ENCODE data around the gene FNDC8.

GRCh38 chr17:35152421-35153140 is 31.2 kb downstream of the FNDC8 start:
- no peak for TF ChIP-seq POLR2A (IDR thresholded peaks at IDR 0.05)
- TF ChIP-seq, protein P1, sequence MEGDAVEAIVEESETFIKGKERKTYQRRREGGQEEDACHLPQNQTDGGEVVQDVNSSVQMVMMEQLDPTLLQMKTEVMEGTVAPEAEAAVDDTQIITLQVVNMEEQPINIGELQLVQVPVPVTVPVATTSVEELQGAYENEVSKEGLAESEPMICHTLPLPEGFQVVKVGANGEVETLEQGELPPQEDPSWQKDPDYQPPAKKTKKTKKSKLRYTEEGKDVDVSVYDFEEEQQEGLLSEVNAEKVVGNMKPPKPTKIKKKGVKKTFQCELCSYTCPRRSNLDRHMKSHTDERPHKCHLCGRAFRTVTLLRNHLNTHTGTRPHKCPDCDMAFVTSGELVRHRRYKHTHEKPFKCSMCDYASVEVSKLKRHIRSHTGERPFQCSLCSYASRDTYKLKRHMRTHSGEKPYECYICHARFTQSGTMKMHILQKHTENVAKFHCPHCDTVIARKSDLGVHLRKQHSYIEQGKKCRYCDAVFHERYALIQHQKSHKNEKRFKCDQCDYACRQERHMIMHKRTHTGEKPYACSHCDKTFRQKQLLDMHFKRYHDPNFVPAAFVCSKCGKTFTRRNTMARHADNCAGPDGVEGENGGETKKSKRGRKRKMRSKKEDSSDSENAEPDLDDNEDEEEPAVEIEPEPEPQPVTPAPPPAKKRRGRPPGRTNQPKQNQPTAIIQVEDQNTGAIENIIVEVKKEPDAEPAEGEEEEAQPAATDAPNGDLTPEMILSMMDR (IDR thresholded peaks at IDR 0.05) = no peak
